HG02588 (cell line): ENCODE results near the gene PAGE5.

Experiments
- ATAC-seq: cut with Tn5 transposase; IDR thresholded peaks from one replicate; pipeline ENCODE4 v1.9.1; 2021; ENCODE audit warnings: mild to moderate bottlenecking, moderate library complexity; ENCODE audit not compliant: unreplicated experiment

Gene PAGE5, protein sequence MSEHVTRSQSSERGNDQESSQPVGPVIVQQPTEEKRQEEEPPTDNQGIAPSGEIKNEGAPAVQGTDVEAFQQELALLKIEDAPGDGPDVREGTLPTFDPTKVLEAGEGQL

DNA sequence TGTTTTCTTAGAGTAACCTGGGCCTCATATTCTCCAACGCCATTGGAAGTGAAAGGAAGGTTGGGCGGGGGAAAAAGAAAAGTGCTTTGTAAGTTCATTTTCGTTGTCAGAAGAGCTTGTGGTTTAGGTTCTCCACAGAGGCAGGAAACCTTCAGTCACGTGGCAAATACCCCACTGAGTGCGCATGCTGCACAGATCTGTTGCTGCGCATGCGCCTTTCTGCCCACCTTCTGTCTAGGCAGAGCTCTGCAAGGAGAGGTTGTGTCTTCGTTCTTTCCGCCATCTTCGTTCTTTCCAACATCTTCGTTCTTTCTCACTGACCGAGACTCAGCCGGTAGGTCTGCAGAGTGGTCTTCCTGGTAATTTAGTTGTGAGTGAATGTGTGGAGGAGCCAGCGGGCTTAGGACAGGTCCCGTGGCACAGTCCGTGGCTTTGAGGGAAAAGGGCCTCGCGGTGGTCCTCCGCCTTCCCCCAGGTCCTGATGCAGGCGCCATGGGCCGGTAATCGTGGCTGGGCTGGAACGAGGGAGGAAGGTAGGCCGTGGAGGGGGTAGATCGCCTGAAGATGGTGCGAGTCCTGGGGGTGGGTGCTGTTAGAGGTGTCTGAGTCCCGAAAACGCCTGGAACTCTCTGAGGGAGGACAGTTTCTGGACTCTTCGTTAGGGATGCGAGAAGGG lies at the start of gene PAGE5:
Gene PAGE5, plus strand, starts transcription at position 228 of the 676 bp plus-strand sequence. CDS start 1,037 bp downstream, outside the sequence.
- ATAC-seq, result no peak

DNA sequence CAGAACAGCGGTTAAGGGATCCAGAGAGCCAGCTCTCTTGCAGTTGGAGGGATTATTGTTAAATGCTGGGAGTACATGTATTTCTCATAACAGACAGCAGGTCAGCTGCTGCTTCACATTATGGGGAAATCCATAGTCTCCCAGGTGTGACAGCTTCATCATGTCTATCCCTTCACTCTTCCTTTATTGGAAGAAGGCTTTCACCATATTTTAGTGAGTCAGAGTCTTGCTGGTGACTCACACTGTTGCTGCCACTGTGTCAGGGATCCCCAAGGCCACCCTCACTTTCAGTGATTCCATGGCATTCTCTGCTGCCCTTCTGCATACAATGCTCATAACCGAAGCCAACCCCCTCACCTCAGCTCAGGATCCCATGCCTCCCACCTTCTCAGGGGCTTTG lies 32.9 kb upstream of the PAGE5 start:
- ATAC-seq, result no peak

DNA sequence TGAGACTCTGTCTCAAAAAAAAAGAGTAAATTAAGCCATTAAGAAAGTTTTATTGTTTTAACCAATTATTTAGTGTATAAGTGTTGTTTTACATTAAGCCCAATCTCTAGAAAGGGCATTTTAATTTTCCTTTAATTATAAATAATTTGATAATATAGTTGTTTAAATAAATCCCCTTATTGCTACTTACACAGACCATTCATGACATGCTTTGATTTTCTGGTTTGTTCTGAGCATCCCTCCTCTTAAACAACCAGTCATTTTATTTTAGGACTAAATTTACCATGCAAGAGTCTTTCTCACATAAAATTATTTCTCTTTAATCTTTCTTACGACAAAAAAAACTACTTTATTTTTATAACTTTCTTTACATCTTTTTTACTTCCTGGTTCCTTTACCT lies 23.5 kb upstream of the PAGE5 start:
- ATAC-seq, result no peak

DNA sequence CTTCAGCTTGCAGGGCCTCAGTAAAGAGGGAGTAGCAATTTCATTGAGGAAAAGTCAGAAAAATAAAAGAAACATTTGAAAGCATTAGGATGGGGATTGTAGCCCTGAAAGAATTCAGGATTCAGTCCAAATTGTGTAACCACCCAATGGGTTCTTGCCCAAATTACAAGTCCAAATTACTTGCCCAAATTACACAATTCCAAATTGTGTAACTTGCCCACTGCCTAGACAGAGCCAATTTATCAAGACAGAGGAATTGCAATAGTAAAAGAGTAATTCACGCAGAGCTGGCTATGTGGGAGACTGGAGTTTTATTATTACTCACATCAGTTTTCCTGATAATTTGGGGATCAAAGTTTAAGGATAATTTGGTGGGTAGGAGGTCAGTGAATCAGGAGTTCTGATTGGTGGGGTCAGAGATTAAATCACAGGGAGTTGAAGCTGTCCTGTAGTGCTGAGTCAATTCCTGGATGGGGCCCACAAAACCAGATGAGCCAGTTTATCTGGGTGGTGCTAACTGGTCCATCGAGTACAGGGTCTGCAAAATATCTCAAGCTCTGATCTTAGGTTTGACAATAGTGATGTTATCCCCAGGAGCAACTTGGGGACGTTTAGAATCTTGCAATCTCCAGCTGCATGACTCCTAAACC lies 18.1 kb upstream of the PAGE5 start:
- ATAC-seq, result no peak

DNA sequence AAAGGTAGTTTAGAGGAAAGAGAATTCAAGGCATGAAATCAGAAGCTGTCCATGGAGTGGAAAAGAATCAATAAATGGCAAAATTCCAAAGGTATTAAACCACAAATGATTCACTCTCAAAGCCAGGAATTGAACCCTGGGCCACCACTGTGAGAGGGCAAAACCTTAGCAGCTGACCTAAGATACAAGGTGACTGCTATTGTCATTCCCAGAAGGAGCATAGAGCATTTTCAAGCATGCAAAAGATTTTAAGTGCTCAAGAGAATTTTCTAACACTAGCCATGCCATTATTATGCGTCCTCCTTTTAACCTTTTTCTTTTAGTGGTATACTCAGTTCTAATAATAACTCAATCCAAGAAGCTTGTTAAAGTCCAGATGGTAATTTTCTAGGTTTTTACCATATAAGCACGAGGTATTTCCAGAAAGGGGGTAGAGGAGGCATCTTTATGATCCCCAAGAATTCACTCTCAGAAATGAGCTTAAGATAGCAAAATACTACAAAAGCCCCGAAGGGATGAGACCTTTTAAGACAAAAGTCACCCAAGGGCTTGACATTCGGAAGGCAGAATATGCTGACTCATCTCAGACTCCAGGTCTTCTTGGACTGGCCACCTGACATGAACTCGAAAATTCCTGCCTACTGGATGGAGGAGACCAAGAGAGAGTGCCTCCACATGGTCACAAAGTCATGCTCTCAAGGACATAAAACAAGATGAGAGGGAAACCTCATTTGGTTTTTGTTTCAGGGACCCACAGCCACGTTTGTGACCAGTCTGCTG lies 13.8 kb upstream of the PAGE5 start:
- ATAC-seq, result no peak

DNA sequence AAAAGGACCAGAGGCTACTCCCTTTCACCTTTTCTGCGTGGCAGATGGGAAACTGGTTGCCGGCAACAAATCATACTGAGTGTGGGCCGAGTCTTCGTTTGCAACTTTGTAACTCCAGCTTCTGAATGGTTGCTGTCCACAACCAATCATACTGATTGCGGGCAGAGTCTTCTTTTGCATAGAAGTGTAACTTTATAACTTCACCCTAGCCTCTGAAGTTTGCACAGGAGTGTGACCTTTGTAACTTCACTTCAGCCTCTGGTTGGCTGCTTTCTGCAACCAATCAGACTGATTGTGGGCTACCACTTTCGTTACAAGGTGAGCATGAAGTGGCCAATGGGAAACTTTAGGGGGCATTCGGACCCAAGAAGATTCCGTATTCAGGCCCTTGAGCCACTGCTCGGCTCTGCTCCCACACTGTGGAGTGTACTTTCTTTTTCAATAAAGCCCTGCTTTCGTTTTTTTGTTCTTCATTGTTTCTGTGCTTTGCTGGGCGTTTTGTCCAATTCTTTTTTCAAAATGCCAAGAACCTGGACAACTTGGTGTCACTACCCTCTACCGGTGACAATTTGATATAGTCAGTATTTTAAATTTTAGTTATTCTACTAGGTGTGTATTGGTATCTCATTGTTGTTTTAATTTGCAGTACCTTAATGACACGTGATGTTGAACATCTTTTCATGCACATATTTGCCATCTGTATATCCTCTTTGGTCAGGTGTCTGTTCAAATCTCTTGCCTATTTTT lies 9.0 kb upstream of the PAGE5 start:
- no peak for ATAC-seq

DNA sequence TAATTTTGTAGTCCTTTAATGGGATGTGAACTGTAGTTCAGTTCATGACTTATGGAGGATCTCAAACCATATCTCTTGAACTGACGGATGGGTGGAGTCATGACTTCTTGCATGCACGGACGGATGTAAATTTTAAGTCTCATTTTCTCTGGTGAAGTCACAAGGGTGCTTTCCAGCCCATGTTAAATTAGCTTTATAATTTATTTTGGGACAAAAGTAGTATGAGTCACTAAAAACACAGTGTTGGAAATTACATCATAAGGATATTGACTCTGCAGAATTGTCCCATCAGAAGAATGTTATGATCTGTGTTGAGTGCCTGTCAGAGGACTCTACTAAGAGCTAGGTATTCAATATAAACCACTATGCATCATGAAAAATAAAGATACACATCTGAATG lies 6.8 kb upstream of the PAGE5 start:
- ATAC-seq, result no peak

DNA sequence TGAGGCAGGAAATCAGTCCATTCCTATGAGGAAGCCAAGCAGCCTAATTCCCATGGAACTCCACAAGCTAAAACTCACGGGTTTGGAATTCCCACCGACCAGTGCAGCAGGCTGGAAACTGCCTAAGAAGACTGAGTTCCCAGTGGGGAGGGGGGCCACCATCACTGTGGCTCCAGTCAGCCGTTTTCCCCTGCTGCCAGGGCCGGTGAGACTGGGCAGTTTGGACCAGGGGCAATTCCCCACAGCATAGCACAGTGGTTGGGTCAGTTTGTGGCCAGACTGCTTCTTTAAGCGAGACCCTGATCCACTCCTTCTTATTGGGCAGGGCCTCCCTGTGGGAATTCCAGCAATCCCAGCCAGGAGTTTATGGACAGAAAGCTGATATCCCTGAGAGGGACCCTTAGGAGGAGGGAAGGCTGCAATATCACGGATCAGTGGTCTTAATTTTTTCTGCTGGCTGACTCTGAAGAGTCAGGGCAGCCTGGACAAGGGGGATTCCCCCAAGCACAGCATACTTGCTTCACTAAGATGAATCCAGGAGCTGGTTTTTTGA lies 20.7 kb downstream of the PAGE5 start:
- ATAC-seq, result no peak

DNA sequence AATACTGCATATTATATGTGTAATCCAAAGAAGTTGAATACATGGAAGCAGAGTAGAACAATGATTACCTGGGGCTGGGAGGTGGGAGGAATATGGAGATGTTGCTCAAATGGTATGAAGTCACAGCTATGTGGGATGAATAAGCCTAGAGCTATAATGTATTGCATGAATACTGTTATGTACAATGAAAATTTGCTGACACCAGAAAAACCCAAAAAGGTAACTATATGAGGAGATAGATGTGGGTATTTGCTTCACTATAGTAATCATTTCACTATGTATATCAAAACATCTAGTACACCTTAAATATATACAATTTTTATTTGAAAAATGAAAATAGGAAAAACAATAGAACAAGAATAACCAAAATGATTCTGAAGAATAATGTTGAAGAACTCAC lies 33.4 kb downstream of the PAGE5 start:
- ATAC-seq, result no peak

DNA sequence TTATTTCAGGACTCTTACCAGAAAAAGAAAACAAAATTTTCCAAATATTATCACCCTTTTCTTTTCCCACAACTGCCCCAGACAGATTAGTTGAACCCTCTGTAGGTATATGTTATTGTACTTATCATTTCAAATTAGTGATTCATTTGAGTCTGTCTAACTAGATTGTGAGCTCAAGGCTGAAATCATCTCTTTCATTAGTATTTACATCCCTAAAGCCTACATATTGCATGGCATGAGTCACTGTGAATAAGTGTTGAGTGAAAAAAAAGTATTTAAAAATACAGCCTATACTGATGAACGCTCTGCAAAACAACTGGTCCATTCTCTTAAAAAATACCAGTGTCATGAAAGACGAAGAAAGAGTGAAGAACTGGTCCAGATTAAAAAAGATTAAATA lies 40.7 kb downstream of the PAGE5 start:
- no peak for ATAC-seq

DNA sequence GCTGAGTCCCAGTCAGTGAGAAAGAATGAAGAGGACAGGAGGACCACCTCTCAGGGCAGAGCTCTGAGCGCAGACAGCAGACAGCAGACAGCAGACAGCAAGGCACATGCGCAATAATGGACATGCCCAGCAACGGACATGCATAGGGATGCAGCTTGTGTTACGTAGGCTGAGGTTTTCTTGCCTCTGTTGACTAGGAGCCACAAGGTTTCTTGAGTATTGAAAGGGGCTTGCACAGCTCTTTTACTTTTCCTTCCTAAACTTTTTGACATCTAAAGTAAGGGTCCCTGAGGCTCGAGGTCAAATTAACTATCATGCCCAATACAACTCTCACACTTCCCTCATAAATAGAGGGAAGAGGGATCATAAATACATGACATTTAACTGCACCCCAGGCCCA lies 44.7 kb downstream of the PAGE5 start, which contains the start of gene PAGE3:
Gene PAGE3, minus strand, starts transcription at position 101 of the 400 bp plus-strand sequence. CDS start 1,013 bp downstream, outside the sequence.
- ATAC-seq, result no peak
